C4-2B (cell line): ENCODE data around the gene TBX21.

Experiments used
- CTCF ChIP-seq: fragments of 450-650 bp; conservative IDR thresholded peaks from 2 replicates; pipeline ENCODE4 v1.5.1; 2017; ENCODE audit warnings: mild to moderate bottlenecking
- ZFX ChIP-seq: fragments of 450-650 bp; IDR thresholded peaks from 2 replicates; pipeline ENCODE4 v1.6.1; 2017

GRCh38 chr17:47781397-47781796 lies 48.4 kb downstream of the TBX21 start:
- TF ChIP-seq CTCF (no peak), ZFX (no peak)
